T1000 (cell line): ENCODE data around the gene MRC1.
"Not testable (repeated sequence)": the region's sequence is repeated elsewhere in the genome, so short reads cannot be mapped to it uniquely, and the experiment has no call there.

Experiments used
- DNase-seq: peaks from one replicate; lab custom pipeline; 2025; ENCODE audit warnings: mixed read lengths; lab: John Stamatoyannopoulos, UW

Gene MRC1

GRCh38 chr10:17906002-17906401, 96.9 kb downstream of the MRC1 start:
- no peak for DNase-seq

- DNase-seq: no peak
These were observed 98.5 kb downstream of the MRC1 start for GRCh38 chr10:17907641-17908040.

- DNase-seq: no peak
These were observed 101.1 kb downstream of the MRC1 start for GRCh38 chr10:17910125-17910789.

- no peak for DNase-seq
These were observed 103.6 kb downstream of the MRC1 start for GRCh38 chr10:17912754-17913153.

GRCh38 chr10:17913604-17914003, 104.5 kb downstream of the MRC1 start:
- no peak for DNase-seq

GRCh38 chr10:17914169-17915045, 105.3 kb downstream of the MRC1 start:
- DNase-seq: no peak

GRCh38 chr10:17915181-17915580, 106.0 kb downstream of the MRC1 start:
- no peak for DNase-seq

GRCh38 chr10:17918187-17918903, 109.2 kb downstream of the MRC1 start:
- no peak for DNase-seq

GRCh38 chr10:17921378-17921777, 112.2 kb downstream of the MRC1 start:
- no peak for DNase-seq

GRCh38 chr10:17923728-17924127, 114.6 kb downstream of the MRC1 start:
- DNase-seq: no peak

GRCh38 chr10:17943033-17943745, 134.0 kb downstream of the MRC1 start:
- no peak for DNase-seq

GRCh38 chr10:17950269-17950668, 141.1 kb downstream of the MRC1 start:
- DNase-seq: not testable (repeated sequence)

GRCh38 chr10:17950726-17951125, 141.6 kb downstream of the MRC1 start:
- DNase-seq: no peak

GRCh38 chr10:17951868-17952371, 142.8 kb downstream of the MRC1 start, which contains the start of gene SLC39A12:
TSS of gene SLC39A12 (plus strand) at chr10:17951918. CDS start at chr10:17953277, 1,359 bp downstream.
- DNase-seq: no peak

- DNase-seq: not testable (repeated sequence)
These were observed 145.2 kb downstream of the MRC1 start for GRCh38 chr10:17954372-17954771.

- DNase-seq: no peak
These were observed 145.7 kb downstream of the MRC1 start for GRCh38 chr10:17954861-17955260.

GRCh38 chr10:17958049-17958448, 148.9 kb downstream of the MRC1 start:
- DNase-seq: no peak

GRCh38 chr10:17959870-17960269, 150.7 kb downstream of the MRC1 start:
- DNase-seq: no peak
